Liver (tissue), 9 donors: Measurements from ENCODE around the gene GPR12. TPM values are rescaled to one million over a fixed set of nuclear protein-coding genes. Genes with fewer than 3 reads are reported as not detected.

Source experiments
- DNase-seq: peaks from one replicate; pipeline ENCODE4 v3.0.0-alpha.2; 2017; ENCODE audit warnings: low spot score
- H3K27ac ChIP-seq, 2 donors: one replicate each; pipeline ENCODE4 v1.7.0; 2013; ENCODE audit warnings: inconsistent platforms in 2 of 2, low read length in 2 of 2, control low read depth in 1 of 2, low read depth in 1 of 2, mild to moderate bottlenecking in 1 of 2
- H3K27me3 ChIP-seq, 4 donors: one replicate each; pipeline versions ENCODE4 v1.6.1 to v1.7.0; 2013; ENCODE audit warnings: low read length in 3 of 4, inconsistent platforms in 1 of 4, mild to moderate bottlenecking in 1 of 4, moderate library complexity in 1 of 4; ENCODE audit not compliant: control insufficient read depth in 4 of 4, insufficient read depth in 4 of 4
- H3K36me3 ChIP-seq, 4 donors: one replicate each; pipeline versions ENCODE4 v1.6.1 to v1.7.0; 2013; ENCODE audit warnings: low read length in 3 of 4, mild to moderate bottlenecking in 3 of 4, low read depth in 1 of 4, moderate library complexity in 1 of 4; ENCODE audit not compliant: control insufficient read depth in 4 of 4, insufficient read depth in 3 of 4
- H3K4me1 ChIP-seq, 4 donors: one replicate each; pipeline versions ENCODE4 v1.6.1 to v1.7.0; 2013; ENCODE audit warnings: low read length in 3 of 4, mild to moderate bottlenecking in 3 of 4, moderate library complexity in 1 of 4; ENCODE audit not compliant: control insufficient read depth in 4 of 4, insufficient read depth in 4 of 4
- H3K4me3 ChIP-seq, 3 donors: one replicate each; pipeline versions ENCODE4 v1.6.1 to v1.7.0; 2013; ENCODE audit warnings: low read length in 3 of 3, control low read depth in 1 of 3, low read depth in 1 of 3, mild to moderate bottlenecking in 1 of 3
- H3K9ac ChIP-seq, 2 donors: one replicate each; pipeline ENCODE4 v1.7.0; 2013; ENCODE audit warnings: low read length in 2 of 2, mild to moderate bottlenecking in 2 of 2, moderate library complexity in 2 of 2, control low read depth in 1 of 2, low read depth in 1 of 2
- H3K9me3 ChIP-seq, 4 donors: one replicate each; pipeline versions ENCODE4 v1.6.1 to v1.7.0; 2013; ENCODE audit warnings: low read length in 3 of 4; ENCODE audit not compliant: control insufficient read depth in 4 of 4
- EGR1 ChIP-seq, 2 donors: IDR thresholded peaks; 2 replicates each; pipeline ENCODE4 v1.6.1; 2016 to 2018; ENCODE audit warnings: antibody characterized with exemption in 2 of 2, low read depth in 2 of 2
- FOXA1 ChIP-seq: IDR thresholded peaks from 2 replicates; pipeline ENCODE4 v1.6.1; 2016; ENCODE audit warnings: antibody characterized with exemption
- FOXA2 ChIP-seq: IDR thresholded peaks from 2 replicates; pipeline ENCODE4 v1.6.1; 2016; ENCODE audit warnings: antibody characterized with exemption
- GABPA ChIP-seq, 2 donors: IDR thresholded peaks in 1 of 2; conservative IDR thresholded peaks in 1 of 2; 2 replicates each; pipeline ENCODE4 v1.6.1; 2016; ENCODE audit warnings: antibody characterized with exemption in 2 of 2, mild to moderate bottlenecking in 1 of 2, moderate library complexity in 1 of 2
- HNF4G ChIP-seq: IDR thresholded peaks from 2 replicates; pipeline ENCODE4 v1.6.1; 2016; ENCODE audit warnings: antibody characterized with exemption
- JUND ChIP-seq, 2 donors: IDR thresholded peaks; 2 replicates each; pipeline ENCODE4 v1.6.1; 2016; ENCODE audit warnings: antibody characterized with exemption in 2 of 2
- NR2F2 ChIP-seq: IDR thresholded peaks from 2 replicates; pipeline ENCODE4 v1.6.1; 2016; ENCODE audit warnings: antibody characterized with exemption
- RAD21 ChIP-seq, 2 donors: IDR thresholded peaks; 2 replicates each; pipeline ENCODE4 v1.6.1; 2016; ENCODE audit warnings: antibody characterized with exemption in 2 of 2, mild to moderate bottlenecking in 2 of 2
- RXRA ChIP-seq, 2 donors: IDR thresholded peaks; 2 replicates each; pipeline ENCODE4 v1.6.1; 2017 to 2018; ENCODE audit warnings: antibody characterized with exemption in 2 of 2, mild to moderate bottlenecking in 1 of 2
- SP1 ChIP-seq: IDR thresholded peaks from 2 replicates; pipeline ENCODE4 v1.6.1; 2018; ENCODE audit warnings: antibody characterized with exemption, mild to moderate bottlenecking
- TAF1 ChIP-seq: conservative IDR thresholded peaks from 2 replicates; pipeline ENCODE4 v1.6.1; 2016; ENCODE audit warnings: antibody characterized with exemption, mild to moderate bottlenecking
- YY1 ChIP-seq: IDR thresholded peaks from 2 replicates; pipeline ENCODE4 v1.6.1; 2016; ENCODE audit warnings: antibody characterized with exemption, mild to moderate bottlenecking
- WGBS: extraction: QIAGEN DNeasy Blood & Tissue Kit; methylation state at CpG from one replicate; pipeline ENCODE4 v1.1.7; 2013; 5-methylcytosine and 5-hydroxymethylcytosine counted together
- polyA plus RNA-seq, 2 donors: library from polyadenylated mRNA; stranded (reverse) in 1 of 2; unstranded in 1 of 2; fragments of 200-250 nt in 1 of 2; fragments of >200 nt in 1 of 2; fragmentation: Nextera tagmentation in 1 of 2; extraction: Ambion mirVana in 1 of 2; gene quantifications; one replicate each; pipeline versions ENCODE4 v1.2.1 to v1.2.3, GENCODE V29; 2013 to 2015
- total RNA-seq, 2 donors: library from RNA; depleted of rRNA; stranded (reverse); fragments of >200 nt; gene quantifications; one replicate each; pipeline ENCODE4 v1.2.3, GENCODE V29; 2014
- TF ChIP-seq, protein P1 (sequence below): IDR thresholded peaks from 2 replicates; pipeline ENCODE4 v1.6.1; 2016; ENCODE audit warnings: antibody characterized with exemption
- TF ChIP-seq, protein P2 (sequence below): IDR thresholded peaks from 2 replicates; pipeline ENCODE4 v1.6.1; 2016; ENCODE audit warnings: antibody characterized with exemption
- TF ChIP-seq, protein P3 (sequence below): IDR thresholded peaks from 2 replicates; pipeline ENCODE4 v1.6.1; 2016; ENCODE audit warnings: antibody characterized with exemption
- TF ChIP-seq, protein P4 (sequence below): IDR thresholded peaks from 2 replicates; pipeline ENCODE4 v1.6.1; 2016; ENCODE audit warnings: antibody characterized with exemption, mild to moderate bottlenecking
- TF ChIP-seq, protein P5 (sequence below): fragments of 150-350 bp; IDR thresholded peaks from 2 replicates; pipeline ENCODE4 v1.5.1; 2017; ENCODE audit warnings: improper control_type of control experiment, low read depth, low read length; ENCODE audit not compliant: missing input control
- donor health status: healthy.
- donor health status: healthy.
- donor health status: healthy.
- donor health status: healthy.
- donor health status: healthy.

The GPR12 gene
- total and polyA plus RNA-seq, 4 donors, result not detected

DNA sequence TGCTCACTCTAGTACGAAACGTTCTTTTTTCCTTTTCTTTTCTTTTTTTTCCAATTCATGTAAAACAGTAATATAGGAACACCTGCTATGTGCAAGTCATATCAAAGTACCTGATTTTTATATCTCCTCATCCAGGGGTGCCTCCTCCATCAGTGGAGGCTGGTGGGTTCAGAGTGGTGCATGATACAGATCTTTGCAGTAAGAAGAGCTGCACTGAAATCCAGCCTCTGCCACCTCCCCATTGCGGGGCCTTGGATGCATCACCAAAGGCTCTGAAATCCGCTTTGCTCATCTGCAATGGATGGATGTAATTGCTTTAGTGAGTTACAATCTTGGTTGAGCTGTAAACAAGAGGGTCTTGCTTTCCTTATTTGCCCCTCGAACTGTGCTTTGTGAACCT is 38.3 kb downstream of the GPR12 start (continued):
- no peak for TF ChIP-seq GABPA (IDR thresholded peaks at IDR 0.05 in 1 of 2, conservative IDR thresholded peaks at IDR 0.05 in 1 of 2)
- TF ChIP-seq RXRA (IDR thresholded peaks at IDR 0.05), result no peak
- TF ChIP-seq JUND (IDR thresholded peaks at IDR 0.05), result no peak
- no peak for TF ChIP-seq RAD21 (IDR thresholded peaks at IDR 0.05)

DNA sequence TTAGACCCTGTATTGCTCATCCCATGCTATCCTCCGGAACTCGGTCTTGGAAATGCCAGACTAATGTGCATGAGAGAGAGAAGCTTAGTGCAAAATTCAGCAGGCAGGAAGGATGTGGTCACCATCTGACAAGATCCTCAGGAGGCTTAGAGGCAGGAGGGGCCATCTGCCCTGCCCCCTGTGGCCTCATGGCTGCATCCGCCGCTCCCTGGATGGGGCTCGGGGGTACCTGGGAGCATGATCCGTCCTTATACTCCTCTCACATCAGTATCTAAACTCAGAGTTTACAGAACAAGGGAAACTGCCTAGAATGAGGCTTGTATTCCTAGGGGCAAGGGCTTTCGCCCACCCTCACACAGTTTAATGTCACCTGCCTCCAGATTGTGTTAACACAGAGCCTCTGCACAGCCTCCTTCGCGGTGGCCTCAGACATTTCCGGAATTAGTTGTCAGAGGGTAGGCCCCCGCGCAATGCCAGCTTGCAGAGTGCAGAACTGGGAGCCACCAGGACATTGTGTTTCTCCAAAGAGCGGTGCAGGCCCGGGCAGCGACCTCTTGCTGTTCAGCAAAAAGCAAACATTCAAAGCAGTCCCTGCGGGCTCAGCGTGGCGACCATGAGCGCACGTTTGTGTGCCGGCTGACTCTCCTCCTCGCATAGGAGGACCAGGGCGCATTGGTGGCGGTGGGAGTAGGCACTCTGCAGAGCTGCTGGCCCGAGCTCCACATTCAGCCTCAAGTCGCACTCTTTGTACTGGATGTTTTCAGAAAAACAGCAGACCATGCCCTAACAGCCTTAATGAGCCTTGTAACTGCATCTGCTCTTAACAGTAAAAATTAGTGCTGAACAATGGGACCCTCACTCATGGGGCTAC is 39.1 kb downstream of the GPR12 start:
- no peak for DNase-seq
- 60% methylated on average over 26 of the region's 26 CpGs for WGBS
- no peak overlapping the region for H3K4me3 ChIP-seq
- H3K9ac ChIP-seq, result no peak overlapping the region
- H3K9me3 ChIP-seq, result no peaks in the 10 kb centered on the region
- no peaks in the 10 kb centered on the region for H3K36me3 ChIP-seq
- no peaks in the 10 kb centered on the region for H3K4me1 ChIP-seq
- TF ChIP-seq FOXA2 (no peak), RAD21 (IDR thresholded peaks at IDR 0.05) (no peak), TAF1 (no peak), FOXA1 (no peak), NR2F2 (no peak), SP1 (no peak), YY1 (no peak), EGR1 (IDR thresholded peaks at IDR 0.05; ENCODE audit: low read depth in 2 of 2) (no peak)
- TF ChIP-seq, protein P1, sequence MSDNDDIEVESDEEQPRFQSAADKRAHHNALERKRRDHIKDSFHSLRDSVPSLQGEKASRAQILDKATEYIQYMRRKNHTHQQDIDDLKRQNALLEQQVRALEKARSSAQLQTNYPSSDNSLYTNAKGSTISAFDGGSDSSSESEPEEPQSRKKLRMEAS, result no peak
- TF ChIP-seq, protein P2, sequence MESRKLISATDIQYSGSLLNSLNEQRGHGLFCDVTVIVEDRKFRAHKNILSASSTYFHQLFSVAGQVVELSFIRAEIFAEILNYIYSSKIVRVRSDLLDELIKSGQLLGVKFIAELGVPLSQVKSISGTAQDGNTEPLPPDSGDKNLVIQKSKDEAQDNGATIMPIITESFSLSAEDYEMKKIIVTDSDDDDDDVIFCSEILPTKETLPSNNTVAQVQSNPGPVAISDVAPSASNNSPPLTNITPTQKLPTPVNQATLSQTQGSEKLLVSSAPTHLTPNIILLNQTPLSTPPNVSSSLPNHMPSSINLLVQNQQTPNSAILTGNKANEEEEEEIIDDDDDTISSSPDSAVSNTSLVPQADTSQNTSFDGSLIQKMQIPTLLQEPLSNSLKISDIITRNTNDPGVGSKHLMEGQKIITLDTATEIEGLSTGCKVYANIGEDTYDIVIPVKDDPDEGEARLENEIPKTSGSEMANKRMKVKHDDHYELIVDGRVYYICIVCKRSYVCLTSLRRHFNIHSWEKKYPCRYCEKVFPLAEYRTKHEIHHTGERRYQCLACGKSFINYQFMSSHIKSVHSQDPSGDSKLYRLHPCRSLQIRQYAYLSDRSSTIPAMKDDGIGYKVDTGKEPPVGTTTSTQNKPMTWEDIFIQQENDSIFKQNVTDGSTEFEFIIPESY, result no peak
- H3K27ac ChIP-seq, result no peak overlapping the region
- peaks cover 0 to 13% (median 0%) of the 10 kb centered on the region in 4 donors for H3K27me3 ChIP-seq

DNA sequence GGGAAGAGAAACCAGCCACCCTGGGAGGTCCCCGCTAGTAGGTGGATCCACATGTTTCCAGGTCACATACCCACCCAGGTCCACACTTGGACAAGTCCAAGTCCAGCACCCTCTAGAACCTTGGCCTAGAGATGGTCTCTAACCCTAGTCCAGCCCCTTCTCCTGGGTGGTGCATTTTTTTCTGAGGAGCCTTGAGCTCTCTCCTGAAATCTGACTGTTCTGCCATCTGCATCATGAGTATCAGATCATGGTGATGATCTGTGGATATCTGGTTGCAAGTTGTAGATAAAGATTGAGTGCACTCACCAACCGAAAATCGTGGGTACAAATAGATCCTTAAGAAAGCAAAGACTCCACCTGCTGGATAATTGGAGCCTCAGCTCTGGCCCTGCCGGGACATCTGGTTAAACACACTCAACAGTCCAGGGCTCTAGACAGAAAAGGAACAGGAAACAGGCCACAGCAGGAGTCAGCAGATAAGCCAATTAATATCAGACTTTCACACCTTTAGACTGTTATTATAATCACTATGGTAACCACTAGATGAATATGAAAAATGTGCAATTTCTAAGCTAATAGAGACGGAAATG is 41.1 kb downstream of the GPR12 start:
- H3K9ac ChIP-seq, result no peak overlapping the region
- H3K9me3 ChIP-seq, result no peaks in the 10 kb centered on the region
- H3K4me1 ChIP-seq, result no peaks in the 10 kb centered on the region
- H3K27me3 ChIP-seq, result peaks cover 0 to 13% (median 0%) of the 10 kb centered on the region in 4 donors
- no peak overlapping the region for H3K4me3 ChIP-seq
- WGBS, result 49% methylated on average over 5 of the region's 5 CpGs
- DNase-seq, result no peak
- no peaks in the 10 kb centered on the region for H3K36me3 ChIP-seq
- no peak overlapping the region for H3K27ac ChIP-seq
- TF ChIP-seq RAD21 (IDR thresholded peaks at IDR 0.05), result no peak
- no peak for TF ChIP-seq GABPA (IDR thresholded peaks at IDR 0.05 in 1 of 2, conservative IDR thresholded peaks at IDR 0.05 in 1 of 2)
- TF ChIP-seq, protein P3, sequence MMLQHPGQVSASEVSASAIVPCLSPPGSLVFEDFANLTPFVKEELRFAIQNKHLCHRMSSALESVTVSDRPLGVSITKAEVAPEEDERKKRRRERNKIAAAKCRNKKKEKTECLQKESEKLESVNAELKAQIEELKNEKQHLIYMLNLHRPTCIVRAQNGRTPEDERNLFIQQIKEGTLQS, result no peak
- no peak for TF ChIP-seq EGR1 (IDR thresholded peaks at IDR 0.05; ENCODE audit: low read depth in 2 of 2)
- no peak for TF ChIP-seq NR2F2
- no peak for TF ChIP-seq TAF1
- no peak for TF ChIP-seq FOXA1
- TF ChIP-seq RXRA (IDR thresholded peaks at IDR 0.05), result no peak
- no peak for TF ChIP-seq HNF4G
- no peak for TF ChIP-seq JUND (IDR thresholded peaks at IDR 0.05)
- TF ChIP-seq, protein P1, result no peak
- TF ChIP-seq, protein P4, sequence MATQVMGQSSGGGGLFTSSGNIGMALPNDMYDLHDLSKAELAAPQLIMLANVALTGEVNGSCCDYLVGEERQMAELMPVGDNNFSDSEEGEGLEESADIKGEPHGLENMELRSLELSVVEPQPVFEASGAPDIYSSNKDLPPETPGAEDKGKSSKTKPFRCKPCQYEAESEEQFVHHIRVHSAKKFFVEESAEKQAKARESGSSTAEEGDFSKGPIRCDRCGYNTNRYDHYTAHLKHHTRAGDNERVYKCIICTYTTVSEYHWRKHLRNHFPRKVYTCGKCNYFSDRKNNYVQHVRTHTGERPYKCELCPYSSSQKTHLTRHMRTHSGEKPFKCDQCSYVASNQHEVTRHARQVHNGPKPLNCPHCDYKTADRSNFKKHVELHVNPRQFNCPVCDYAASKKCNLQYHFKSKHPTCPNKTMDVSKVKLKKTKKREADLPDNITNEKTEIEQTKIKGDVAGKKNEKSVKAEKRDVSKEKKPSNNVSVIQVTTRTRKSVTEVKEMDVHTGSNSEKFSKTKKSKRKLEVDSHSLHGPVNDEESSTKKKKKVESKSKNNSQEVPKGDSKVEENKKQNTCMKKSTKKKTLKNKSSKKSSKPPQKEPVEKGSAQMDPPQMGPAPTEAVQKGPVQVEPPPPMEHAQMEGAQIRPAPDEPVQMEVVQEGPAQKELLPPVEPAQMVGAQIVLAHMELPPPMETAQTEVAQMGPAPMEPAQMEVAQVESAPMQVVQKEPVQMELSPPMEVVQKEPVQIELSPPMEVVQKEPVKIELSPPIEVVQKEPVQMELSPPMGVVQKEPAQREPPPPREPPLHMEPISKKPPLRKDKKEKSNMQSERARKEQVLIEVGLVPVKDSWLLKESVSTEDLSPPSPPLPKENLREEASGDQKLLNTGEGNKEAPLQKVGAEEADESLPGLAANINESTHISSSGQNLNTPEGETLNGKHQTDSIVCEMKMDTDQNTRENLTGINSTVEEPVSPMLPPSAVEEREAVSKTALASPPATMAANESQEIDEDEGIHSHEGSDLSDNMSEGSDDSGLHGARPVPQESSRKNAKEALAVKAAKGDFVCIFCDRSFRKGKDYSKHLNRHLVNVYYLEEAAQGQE, result no peak
- TF ChIP-seq YY1, result no peak
- no peak for TF ChIP-seq FOXA2
- TF ChIP-seq, protein P5, sequence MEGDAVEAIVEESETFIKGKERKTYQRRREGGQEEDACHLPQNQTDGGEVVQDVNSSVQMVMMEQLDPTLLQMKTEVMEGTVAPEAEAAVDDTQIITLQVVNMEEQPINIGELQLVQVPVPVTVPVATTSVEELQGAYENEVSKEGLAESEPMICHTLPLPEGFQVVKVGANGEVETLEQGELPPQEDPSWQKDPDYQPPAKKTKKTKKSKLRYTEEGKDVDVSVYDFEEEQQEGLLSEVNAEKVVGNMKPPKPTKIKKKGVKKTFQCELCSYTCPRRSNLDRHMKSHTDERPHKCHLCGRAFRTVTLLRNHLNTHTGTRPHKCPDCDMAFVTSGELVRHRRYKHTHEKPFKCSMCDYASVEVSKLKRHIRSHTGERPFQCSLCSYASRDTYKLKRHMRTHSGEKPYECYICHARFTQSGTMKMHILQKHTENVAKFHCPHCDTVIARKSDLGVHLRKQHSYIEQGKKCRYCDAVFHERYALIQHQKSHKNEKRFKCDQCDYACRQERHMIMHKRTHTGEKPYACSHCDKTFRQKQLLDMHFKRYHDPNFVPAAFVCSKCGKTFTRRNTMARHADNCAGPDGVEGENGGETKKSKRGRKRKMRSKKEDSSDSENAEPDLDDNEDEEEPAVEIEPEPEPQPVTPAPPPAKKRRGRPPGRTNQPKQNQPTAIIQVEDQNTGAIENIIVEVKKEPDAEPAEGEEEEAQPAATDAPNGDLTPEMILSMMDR, result no peak
- TF ChIP-seq SP1, result no peak
- TF ChIP-seq, protein P2, result no peak
